Liver (tissue), 9 donors: ENCODE results near the gene POLA1. TPM values are rescaled to one million over a fixed set of nuclear protein-coding genes. Genes with fewer than 3 reads are reported as not detected.

Experiments
- DNase-seq: peaks from one replicate; pipeline ENCODE4 v3.0.0-alpha.2; 2017; ENCODE audit warnings: low spot score
- H3K27ac ChIP-seq, 2 donors: one replicate each; pipeline ENCODE4 v1.7.0; 2013; ENCODE audit warnings: inconsistent platforms in 2 of 2, low read length in 2 of 2, control low read depth in 1 of 2, low read depth in 1 of 2, mild to moderate bottlenecking in 1 of 2
- H3K27me3 ChIP-seq, 4 donors: one replicate each; pipeline versions ENCODE4 v1.6.1 to v1.7.0; 2013; ENCODE audit warnings: low read length in 3 of 4, inconsistent platforms in 1 of 4, mild to moderate bottlenecking in 1 of 4, moderate library complexity in 1 of 4; ENCODE audit not compliant: control insufficient read depth in 4 of 4, insufficient read depth in 4 of 4
- H3K36me3 ChIP-seq, 4 donors: one replicate each; pipeline versions ENCODE4 v1.6.1 to v1.7.0; 2013; ENCODE audit warnings: low read length in 3 of 4, mild to moderate bottlenecking in 3 of 4, low read depth in 1 of 4, moderate library complexity in 1 of 4; ENCODE audit not compliant: control insufficient read depth in 4 of 4, insufficient read depth in 3 of 4
- H3K4me1 ChIP-seq, 4 donors: one replicate each; pipeline versions ENCODE4 v1.6.1 to v1.7.0; 2013; ENCODE audit warnings: low read length in 3 of 4, mild to moderate bottlenecking in 3 of 4, moderate library complexity in 1 of 4; ENCODE audit not compliant: control insufficient read depth in 4 of 4, insufficient read depth in 4 of 4
- H3K4me3 ChIP-seq, 3 donors: one replicate each; pipeline versions ENCODE4 v1.6.1 to v1.7.0; 2013; ENCODE audit warnings: low read length in 3 of 3, control low read depth in 1 of 3, low read depth in 1 of 3, mild to moderate bottlenecking in 1 of 3
- H3K9ac ChIP-seq, 2 donors: one replicate each; pipeline ENCODE4 v1.7.0; 2013; ENCODE audit warnings: low read length in 2 of 2, mild to moderate bottlenecking in 2 of 2, moderate library complexity in 2 of 2, control low read depth in 1 of 2, low read depth in 1 of 2
- H3K9me3 ChIP-seq, 4 donors: one replicate each; pipeline versions ENCODE4 v1.6.1 to v1.7.0; 2013; ENCODE audit warnings: low read length in 3 of 4; ENCODE audit not compliant: control insufficient read depth in 4 of 4
- EGR1 ChIP-seq, 2 donors: IDR thresholded peaks; 2 replicates each; pipeline ENCODE4 v1.6.1; 2016 to 2018; ENCODE audit warnings: antibody characterized with exemption in 2 of 2, low read depth in 2 of 2
- FOXA1 ChIP-seq: IDR thresholded peaks from 2 replicates; pipeline ENCODE4 v1.6.1; 2016; ENCODE audit warnings: antibody characterized with exemption
- FOXA2 ChIP-seq: IDR thresholded peaks from 2 replicates; pipeline ENCODE4 v1.6.1; 2016; ENCODE audit warnings: antibody characterized with exemption
- GABPA ChIP-seq, 2 donors: IDR thresholded peaks in 1 of 2; conservative IDR thresholded peaks in 1 of 2; 2 replicates each; pipeline ENCODE4 v1.6.1; 2016; ENCODE audit warnings: antibody characterized with exemption in 2 of 2, mild to moderate bottlenecking in 1 of 2, moderate library complexity in 1 of 2
- HNF4A ChIP-seq, 2 donors: conservative IDR thresholded peaks; 2 replicates each; pipeline ENCODE4 v1.6.1; 2016; ENCODE audit warnings: antibody characterized with exemption in 2 of 2, mild to moderate bottlenecking in 2 of 2
- HNF4G ChIP-seq: IDR thresholded peaks from 2 replicates; pipeline ENCODE4 v1.6.1; 2016; ENCODE audit warnings: antibody characterized with exemption
- JUND ChIP-seq, 2 donors: IDR thresholded peaks; 2 replicates each; pipeline ENCODE4 v1.6.1; 2016; ENCODE audit warnings: antibody characterized with exemption in 2 of 2
- NR2F2 ChIP-seq: IDR thresholded peaks from 2 replicates; pipeline ENCODE4 v1.6.1; 2016; ENCODE audit warnings: antibody characterized with exemption
- RAD21 ChIP-seq, 2 donors: IDR thresholded peaks; 2 replicates each; pipeline ENCODE4 v1.6.1; 2016; ENCODE audit warnings: antibody characterized with exemption in 2 of 2, mild to moderate bottlenecking in 2 of 2
- RXRA ChIP-seq, 2 donors: IDR thresholded peaks; 2 replicates each; pipeline ENCODE4 v1.6.1; 2017 to 2018; ENCODE audit warnings: antibody characterized with exemption in 2 of 2, mild to moderate bottlenecking in 1 of 2
- SP1 ChIP-seq: IDR thresholded peaks from 2 replicates; pipeline ENCODE4 v1.6.1; 2018; ENCODE audit warnings: antibody characterized with exemption, mild to moderate bottlenecking
- TAF1 ChIP-seq: conservative IDR thresholded peaks from 2 replicates; pipeline ENCODE4 v1.6.1; 2016; ENCODE audit warnings: antibody characterized with exemption, mild to moderate bottlenecking
- YY1 ChIP-seq: IDR thresholded peaks from 2 replicates; pipeline ENCODE4 v1.6.1; 2016; ENCODE audit warnings: antibody characterized with exemption, mild to moderate bottlenecking
- WGBS: extraction: QIAGEN DNeasy Blood & Tissue Kit; methylation state at CpG from one replicate; pipeline ENCODE4 v1.1.7; 2013; 5-methylcytosine and 5-hydroxymethylcytosine counted together
- polyA plus RNA-seq, 2 donors: library from polyadenylated mRNA; stranded (reverse) in 1 of 2; unstranded in 1 of 2; fragments of 200-250 nt in 1 of 2; fragments of >200 nt in 1 of 2; fragmentation: Nextera tagmentation in 1 of 2; extraction: Ambion mirVana in 1 of 2; gene quantifications; one replicate each; pipeline versions ENCODE4 v1.2.1 to v1.2.3, GENCODE V29; 2013 to 2015
- total RNA-seq, 2 donors: library from RNA; depleted of rRNA; stranded (reverse); fragments of >200 nt; gene quantifications; one replicate each; pipeline ENCODE4 v1.2.3, GENCODE V29; 2014
- TF ChIP-seq, protein P1 (sequence below): fragments of 150-350 bp; IDR thresholded peaks from 2 replicates; pipeline ENCODE4 v1.5.1; 2017; ENCODE audit warnings: improper control_type of control experiment, low read depth, low read length; ENCODE audit not compliant: missing input control
- TF ChIP-seq, protein P2 (sequence below): IDR thresholded peaks from 2 replicates; pipeline ENCODE4 v1.6.1; 2016; ENCODE audit warnings: antibody characterized with exemption, mild to moderate bottlenecking
- TF ChIP-seq, protein P3 (sequence below): IDR thresholded peaks from 2 replicates; pipeline ENCODE4 v1.6.1; 2016; ENCODE audit warnings: antibody characterized with exemption
- TF ChIP-seq, protein P4 (sequence below): IDR thresholded peaks from 2 replicates; pipeline ENCODE4 v1.6.1; 2016; ENCODE audit warnings: antibody characterized with exemption
- TF ChIP-seq, protein P5 (sequence below): IDR thresholded peaks from 2 replicates; pipeline ENCODE4 v1.6.1; 2016; ENCODE audit warnings: antibody characterized with exemption
- donor health status: healthy.
- donor health status: healthy.
- donor health status: healthy.
- donor health status: healthy.
- donor health status: healthy.

POLA1 gene
- total and polyA plus RNA-seq, 4 donors, result 0.93 to 12.7 (median 4.3) TPM

DNA sequence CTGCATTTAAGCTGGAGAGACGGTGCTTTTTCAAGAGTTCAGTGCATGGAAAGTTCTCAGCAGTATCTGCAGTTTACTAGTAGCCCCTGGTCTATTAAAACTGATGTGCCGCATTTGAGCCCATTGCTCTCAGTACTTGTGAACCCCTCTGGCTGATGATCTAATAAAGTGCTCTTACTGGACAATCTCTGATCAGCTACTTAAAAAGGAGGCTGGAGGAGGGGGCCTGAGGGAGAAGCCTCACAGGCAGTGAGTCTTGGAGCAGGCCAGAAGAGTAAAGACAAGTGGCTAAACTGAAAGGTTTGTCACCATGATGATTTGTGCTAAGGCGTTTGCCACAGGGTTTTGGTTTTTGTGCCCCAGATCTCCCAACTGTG, 183.6 kb downstream of the POLA1 start:
- H3K4me3 ChIP-seq, result no peak overlapping the region
- H3K9ac ChIP-seq, result no peak overlapping the region
- H3K9me3 ChIP-seq, result no peaks in the 10 kb centered on the region
- DNase-seq, result no peak
- peaks cover 0 to 4% (median 0%) of the 10 kb centered on the region in 4 donors for H3K27me3 ChIP-seq
- no peaks in the 10 kb centered on the region for H3K4me1 ChIP-seq
- no peaks in the 10 kb centered on the region for H3K36me3 ChIP-seq
- H3K27ac ChIP-seq, result no peak overlapping the region
- TF ChIP-seq, protein P1, sequence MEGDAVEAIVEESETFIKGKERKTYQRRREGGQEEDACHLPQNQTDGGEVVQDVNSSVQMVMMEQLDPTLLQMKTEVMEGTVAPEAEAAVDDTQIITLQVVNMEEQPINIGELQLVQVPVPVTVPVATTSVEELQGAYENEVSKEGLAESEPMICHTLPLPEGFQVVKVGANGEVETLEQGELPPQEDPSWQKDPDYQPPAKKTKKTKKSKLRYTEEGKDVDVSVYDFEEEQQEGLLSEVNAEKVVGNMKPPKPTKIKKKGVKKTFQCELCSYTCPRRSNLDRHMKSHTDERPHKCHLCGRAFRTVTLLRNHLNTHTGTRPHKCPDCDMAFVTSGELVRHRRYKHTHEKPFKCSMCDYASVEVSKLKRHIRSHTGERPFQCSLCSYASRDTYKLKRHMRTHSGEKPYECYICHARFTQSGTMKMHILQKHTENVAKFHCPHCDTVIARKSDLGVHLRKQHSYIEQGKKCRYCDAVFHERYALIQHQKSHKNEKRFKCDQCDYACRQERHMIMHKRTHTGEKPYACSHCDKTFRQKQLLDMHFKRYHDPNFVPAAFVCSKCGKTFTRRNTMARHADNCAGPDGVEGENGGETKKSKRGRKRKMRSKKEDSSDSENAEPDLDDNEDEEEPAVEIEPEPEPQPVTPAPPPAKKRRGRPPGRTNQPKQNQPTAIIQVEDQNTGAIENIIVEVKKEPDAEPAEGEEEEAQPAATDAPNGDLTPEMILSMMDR, result no peak
- TF ChIP-seq RAD21 (IDR thresholded peaks at IDR 0.05) (no peak), YY1 (no peak), NR2F2 (no peak), FOXA1 (no peak), HNF4A (conservative IDR thresholded peaks at IDR 0.05) (no peak), RXRA (IDR thresholded peaks at IDR 0.05) (no peak), EGR1 (IDR thresholded peaks at IDR 0.05; ENCODE audit: low read depth in 2 of 2) (no peak), JUND (IDR thresholded peaks at IDR 0.05) (no peak), TAF1 (no peak), HNF4G (no peak), SP1 (no peak)
- TF ChIP-seq, protein P2, sequence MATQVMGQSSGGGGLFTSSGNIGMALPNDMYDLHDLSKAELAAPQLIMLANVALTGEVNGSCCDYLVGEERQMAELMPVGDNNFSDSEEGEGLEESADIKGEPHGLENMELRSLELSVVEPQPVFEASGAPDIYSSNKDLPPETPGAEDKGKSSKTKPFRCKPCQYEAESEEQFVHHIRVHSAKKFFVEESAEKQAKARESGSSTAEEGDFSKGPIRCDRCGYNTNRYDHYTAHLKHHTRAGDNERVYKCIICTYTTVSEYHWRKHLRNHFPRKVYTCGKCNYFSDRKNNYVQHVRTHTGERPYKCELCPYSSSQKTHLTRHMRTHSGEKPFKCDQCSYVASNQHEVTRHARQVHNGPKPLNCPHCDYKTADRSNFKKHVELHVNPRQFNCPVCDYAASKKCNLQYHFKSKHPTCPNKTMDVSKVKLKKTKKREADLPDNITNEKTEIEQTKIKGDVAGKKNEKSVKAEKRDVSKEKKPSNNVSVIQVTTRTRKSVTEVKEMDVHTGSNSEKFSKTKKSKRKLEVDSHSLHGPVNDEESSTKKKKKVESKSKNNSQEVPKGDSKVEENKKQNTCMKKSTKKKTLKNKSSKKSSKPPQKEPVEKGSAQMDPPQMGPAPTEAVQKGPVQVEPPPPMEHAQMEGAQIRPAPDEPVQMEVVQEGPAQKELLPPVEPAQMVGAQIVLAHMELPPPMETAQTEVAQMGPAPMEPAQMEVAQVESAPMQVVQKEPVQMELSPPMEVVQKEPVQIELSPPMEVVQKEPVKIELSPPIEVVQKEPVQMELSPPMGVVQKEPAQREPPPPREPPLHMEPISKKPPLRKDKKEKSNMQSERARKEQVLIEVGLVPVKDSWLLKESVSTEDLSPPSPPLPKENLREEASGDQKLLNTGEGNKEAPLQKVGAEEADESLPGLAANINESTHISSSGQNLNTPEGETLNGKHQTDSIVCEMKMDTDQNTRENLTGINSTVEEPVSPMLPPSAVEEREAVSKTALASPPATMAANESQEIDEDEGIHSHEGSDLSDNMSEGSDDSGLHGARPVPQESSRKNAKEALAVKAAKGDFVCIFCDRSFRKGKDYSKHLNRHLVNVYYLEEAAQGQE, result no peak
- TF ChIP-seq, protein P3, sequence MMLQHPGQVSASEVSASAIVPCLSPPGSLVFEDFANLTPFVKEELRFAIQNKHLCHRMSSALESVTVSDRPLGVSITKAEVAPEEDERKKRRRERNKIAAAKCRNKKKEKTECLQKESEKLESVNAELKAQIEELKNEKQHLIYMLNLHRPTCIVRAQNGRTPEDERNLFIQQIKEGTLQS, result no peak
- 96% methylated on average over 3 of the region's 3 CpGs for WGBS

DNA sequence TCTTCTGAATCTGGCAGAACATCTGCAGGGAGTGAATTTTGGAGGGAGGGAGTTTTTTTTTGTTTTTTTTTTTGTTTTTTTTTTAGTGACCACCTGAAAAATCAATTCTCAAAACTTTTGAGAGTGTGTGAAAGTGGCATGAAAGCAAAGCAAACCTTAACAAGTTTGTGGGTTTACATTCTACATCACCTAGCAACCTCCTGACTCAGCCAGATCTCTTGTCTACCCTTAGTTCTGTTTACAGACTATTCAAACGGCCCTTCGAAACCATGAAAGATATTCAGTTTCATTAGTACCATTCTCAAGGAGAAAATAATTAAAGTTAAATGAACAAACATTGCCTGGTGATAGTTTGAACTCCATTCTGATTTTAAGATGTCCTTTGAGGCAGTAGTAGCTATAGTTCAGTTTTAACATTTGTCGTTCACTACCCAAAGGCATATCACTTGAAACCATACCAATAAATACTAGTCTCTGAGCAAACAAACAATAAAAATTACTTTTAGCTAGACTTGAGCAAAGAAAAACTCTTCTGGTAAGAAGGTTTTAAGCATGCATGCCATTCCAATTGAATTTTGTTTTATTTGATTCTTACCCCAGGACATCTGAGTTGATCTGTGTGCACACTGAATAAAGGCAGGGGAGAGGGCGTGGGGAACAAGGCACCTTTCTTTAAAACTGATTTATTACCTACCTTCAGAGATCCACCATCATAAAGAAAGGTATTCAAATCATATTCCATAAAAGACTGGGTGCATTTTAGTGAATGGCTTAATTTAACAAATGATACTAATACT, 184.3 kb downstream of the POLA1 start:
- no peak for DNase-seq
- Histone ChIP-seq H3K9me3 (no peaks in the 10 kb centered on the region), H3K4me1 (no peaks in the 10 kb centered on the region), H3K9ac (no peak overlapping the region), H3K4me3 (no peak overlapping the region), H3K36me3 (no peaks in the 10 kb centered on the region), H3K27ac (no peak overlapping the region), H3K27me3 (peaks cover 0 to 3% (median 0%) of the 10 kb centered on the region in 4 donors)
- 85% methylated on average over 4 of the region's 4 CpGs for WGBS
- no peak for TF ChIP-seq TAF1
- TF ChIP-seq RXRA (IDR thresholded peaks at IDR 0.05), result no peak
- no peak for TF ChIP-seq YY1
- no peak for TF ChIP-seq NR2F2
- TF ChIP-seq, protein P4, sequence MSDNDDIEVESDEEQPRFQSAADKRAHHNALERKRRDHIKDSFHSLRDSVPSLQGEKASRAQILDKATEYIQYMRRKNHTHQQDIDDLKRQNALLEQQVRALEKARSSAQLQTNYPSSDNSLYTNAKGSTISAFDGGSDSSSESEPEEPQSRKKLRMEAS, result no peak
- TF ChIP-seq, protein P3, result no peak
- TF ChIP-seq FOXA2, result no peak
- no peak for TF ChIP-seq RAD21 (IDR thresholded peaks at IDR 0.05)
- no peak for TF ChIP-seq HNF4G
- TF ChIP-seq, protein P2, result no peak
- TF ChIP-seq HNF4A (conservative IDR thresholded peaks at IDR 0.05), result no peak
- TF ChIP-seq GABPA (IDR thresholded peaks at IDR 0.05 in 1 of 2, conservative IDR thresholded peaks at IDR 0.05 in 1 of 2), result no peak
- no peak for TF ChIP-seq FOXA1
- TF ChIP-seq, protein P5, sequence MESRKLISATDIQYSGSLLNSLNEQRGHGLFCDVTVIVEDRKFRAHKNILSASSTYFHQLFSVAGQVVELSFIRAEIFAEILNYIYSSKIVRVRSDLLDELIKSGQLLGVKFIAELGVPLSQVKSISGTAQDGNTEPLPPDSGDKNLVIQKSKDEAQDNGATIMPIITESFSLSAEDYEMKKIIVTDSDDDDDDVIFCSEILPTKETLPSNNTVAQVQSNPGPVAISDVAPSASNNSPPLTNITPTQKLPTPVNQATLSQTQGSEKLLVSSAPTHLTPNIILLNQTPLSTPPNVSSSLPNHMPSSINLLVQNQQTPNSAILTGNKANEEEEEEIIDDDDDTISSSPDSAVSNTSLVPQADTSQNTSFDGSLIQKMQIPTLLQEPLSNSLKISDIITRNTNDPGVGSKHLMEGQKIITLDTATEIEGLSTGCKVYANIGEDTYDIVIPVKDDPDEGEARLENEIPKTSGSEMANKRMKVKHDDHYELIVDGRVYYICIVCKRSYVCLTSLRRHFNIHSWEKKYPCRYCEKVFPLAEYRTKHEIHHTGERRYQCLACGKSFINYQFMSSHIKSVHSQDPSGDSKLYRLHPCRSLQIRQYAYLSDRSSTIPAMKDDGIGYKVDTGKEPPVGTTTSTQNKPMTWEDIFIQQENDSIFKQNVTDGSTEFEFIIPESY, result no peak
- no peak for TF ChIP-seq EGR1 (IDR thresholded peaks at IDR 0.05; ENCODE audit: low read depth in 2 of 2)
- no peak for TF ChIP-seq SP1
